HCEC 1CT (cell line): ENCODE measurements around the gene USP40.

Source experiments
- DNase-seq: peaks from one replicate; pipeline ENCODE4 v3.0.0-alpha.2; 2017

Gene USP40

GRCh38 chr2:233495503-233496496 lies 70.8 kb downstream of the USP40 start:
- no peak for DNase-seq

DNA sequence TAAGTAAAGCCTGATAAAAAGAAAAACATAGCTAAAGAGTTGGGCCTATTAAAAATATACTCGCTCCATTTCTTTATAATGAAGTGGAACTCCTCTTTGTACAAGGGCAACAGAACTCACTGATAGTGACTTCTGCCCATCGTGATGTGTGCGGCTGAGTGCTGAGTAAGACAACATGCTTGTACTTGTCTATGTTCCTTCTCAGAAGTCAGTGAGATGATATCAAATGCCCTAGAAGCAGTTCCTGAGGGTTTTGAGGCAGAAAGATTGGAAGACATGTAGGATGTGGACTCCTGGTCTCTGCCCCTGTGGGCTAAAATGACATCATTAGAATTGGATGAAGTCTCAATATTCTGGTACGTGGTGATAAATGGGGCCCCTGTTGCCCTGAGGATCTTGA lies 73.8 kb downstream of the USP40 start:
- no peak for DNase-seq

- no peak for DNase-seq
These were observed 74.5 kb downstream of the USP40 start for GRCh38 chr2:233492078-233492477.

DNA sequence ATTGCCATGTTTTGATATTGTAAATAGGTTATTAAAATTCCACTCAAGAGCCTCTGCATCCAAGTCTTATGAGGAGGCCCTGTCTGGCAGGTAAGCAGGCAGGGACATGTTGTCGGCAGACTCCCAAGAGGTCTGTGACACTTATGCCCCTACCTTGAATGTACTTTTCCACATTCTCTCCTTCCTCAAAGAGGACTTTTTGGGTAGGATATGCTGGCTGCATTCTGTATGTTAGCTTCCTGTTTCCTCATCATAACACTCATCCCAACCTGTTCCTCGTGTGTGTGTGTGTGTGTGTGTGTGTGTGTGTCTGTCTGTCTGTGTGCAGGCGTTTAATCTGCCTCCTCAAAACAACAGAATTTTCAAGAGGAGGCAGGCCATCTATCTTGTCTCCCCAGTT lies 75.3 kb downstream of the USP40 start:
- DNase-seq, result no peak

- DNase-seq, result no peak
These were observed 75.8 kb downstream of the USP40 start for GRCh38 chr2:233490831-233491230.

GRCh38 chr2:233489666-233490065 lies 76.9 kb downstream of the USP40 start:
- peak; percentile 13 for DNase-seq

DNA sequence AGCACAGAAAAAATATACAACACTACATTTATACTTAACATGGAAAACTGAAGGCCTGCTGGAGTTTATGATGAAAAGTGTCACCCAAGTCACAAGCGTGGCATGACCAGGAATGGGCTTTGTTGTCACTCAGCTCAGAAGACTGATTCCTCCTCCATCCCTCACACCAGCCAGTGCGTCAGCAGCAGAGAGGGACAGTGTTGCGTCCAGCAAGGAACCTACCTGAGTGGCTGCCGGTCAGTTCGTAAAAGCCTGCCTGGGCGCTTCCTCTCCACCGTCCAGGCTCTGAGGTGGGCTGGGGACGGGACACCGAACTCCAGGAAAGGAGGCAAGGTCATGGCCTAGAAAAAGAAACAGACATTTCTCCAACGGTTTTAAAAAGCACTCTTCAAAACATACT lies 77.4 kb downstream of the USP40 start:
- no peak for DNase-seq

DNA sequence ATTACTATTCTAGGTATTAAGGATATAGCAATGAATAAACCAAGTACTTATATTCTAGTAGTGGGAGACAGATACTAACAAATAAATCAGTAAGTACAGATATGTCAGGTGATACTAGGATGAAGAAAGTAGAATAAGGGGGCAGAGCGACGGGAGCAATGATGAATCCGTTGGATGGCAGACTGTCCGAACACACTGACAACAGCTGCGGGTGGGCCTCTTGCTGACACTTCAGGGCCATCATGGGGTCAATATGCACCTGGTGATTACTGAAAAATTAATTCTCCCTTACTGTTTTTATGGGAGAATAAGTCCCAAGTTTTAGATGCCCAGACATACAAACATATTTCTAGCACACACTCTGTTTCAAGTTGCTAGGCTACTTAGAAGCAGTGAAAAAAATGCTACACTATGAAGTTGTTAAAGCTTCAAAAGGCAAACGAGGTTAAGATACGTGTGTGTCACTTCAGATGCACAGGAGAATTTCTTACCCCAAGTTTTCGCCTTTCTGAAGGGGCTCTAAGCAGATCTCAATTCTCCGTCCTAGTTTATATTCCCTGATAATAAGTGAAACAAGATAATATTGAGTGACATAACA lies 78.7 kb downstream of the USP40 start:
- no peak for DNase-seq

GRCh38 chr2:233486778-233487552 lies 79.6 kb downstream of the USP40 start:
- peak; percentile 85 for DNase-seq

- no peak for DNase-seq
These were observed 80.2 kb downstream of the USP40 start for GRCh38 chr2:233486357-233486756.

DNA sequence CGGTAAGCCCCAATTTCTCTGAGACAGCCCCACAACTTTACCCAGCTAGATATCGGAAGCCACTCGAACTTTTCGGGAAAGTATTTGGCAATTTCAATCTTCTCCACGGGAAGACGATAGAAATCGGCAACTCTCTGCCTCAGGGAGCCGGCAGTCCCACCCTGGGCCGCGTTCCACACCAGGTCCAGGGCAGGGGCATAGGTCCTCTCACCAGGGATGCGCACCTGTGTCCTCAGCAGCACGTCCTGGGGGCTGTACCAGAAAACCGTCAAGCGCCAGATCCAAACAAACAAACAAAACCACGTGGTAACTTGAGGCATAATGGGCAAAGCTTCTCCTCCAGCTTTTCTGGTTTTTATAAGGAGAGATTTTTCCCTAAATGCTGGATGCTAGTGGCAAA lies 80.9 kb downstream of the USP40 start:
- DNase-seq, result no peak

- DNase-seq, result no peak
These were observed 84.0 kb downstream of the USP40 start for GRCh38 chr2:233482616-233483015.

DNA sequence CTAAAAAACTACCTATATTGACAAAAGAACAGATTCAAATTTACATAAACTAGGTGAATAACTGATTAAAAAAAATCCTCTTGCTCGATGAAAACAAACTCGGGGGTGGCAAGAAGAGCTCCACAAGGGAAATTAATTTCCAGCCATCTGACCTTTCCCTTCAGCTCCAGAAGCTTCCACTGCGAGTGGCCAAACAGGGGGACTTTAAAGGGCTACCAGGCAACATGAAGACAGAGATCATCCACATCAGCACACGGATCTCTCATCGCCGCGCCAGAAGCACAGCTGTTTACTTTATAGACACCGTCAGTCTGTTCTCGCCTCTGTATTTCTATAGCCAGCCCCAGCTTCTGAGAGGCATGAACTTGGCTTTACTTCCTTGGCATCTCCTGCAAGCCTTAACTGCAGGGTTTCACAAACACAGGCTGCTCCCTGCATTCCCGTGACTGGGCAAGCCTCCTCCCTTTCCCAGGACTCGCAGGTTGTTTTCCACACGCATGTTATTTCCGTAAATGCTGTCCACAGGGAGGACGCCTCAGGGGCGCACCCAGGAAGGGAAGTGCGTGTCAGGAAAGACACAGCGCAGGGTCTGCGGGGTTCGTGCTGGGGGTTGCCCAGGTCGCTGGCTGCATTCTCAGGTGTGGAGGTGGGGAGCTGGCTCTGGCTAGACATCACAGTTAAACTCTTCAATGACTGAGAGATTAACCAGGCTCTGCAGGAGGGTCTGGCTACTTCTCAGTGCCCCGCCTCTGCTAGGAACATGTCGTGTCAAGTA lies 85.0 kb downstream of the USP40 start:
- DNase-seq, result no peak

DNA sequence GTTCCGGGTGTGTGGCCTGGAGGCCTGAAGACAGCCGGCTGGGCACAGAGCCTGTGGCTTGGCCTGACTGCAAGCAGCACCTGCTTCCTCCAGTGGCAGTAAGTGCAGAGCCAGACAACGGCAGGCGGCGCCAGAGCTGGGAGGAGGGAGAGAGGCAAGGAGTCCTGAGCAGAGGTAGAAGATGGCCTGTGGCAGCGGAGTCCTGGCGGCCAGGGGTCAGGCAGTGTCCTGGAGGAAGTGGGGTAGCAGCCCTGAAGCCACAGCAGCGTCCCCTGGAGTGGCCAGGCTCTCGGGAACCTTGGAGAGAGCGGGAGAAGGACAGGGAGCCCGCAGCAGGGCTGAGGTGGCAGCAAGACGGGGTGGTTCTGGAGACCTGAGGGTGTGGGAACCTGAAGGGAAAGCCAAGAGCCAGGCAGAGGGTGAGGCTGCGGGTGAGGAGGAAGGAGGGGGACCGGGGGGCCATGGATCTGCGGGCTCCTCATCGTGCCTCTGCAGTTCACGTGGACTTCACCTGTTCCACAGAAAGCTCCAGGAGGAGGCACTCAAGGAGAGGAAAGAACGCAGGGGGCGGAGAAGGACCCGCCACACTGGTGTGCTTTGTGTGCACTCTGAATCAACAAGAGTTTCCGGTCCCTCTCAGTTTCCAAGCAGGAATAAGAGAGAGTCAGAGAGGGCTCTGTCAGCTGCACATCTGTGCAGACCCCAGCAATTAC lies 85.9 kb downstream of the USP40 start:
- no peak for DNase-seq

GRCh38 chr2:233479616-233480489 lies 86.7 kb downstream of the USP40 start:
- no peak for DNase-seq

- no peak for DNase-seq
These were observed 88.8 kb downstream of the USP40 start for GRCh38 chr2:233477548-233478433.

GRCh38 chr2:233476651-233477547 lies 89.7 kb downstream of the USP40 start:
- no peak for DNase-seq

DNA sequence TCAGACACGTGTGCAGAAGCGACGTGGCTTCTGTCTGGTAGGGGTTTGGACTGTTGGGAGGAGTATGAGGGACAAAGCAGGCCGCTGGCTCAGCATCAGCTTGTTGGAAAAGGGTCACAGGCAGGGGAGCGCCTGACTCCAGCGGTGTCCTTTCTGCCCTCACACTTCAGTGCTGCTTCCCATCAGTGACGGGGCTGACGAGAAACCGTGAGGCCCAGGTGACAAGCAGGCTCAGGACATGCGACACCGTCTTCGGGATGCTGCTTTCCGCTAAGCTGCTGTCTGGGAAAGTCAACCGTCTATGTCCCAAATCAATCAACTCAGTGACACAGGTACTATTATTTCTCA lies 90.5 kb downstream of the USP40 start:
- DNase-seq, result no peak
